ENCODE results near the gene TMEM258.

The TMEM258 gene

GRCh38 chr11:61792310-61793082, at the start of gene TMEM258, which contains the start of gene FEN1:
TMEM258 (minus strand) TSS chr11:61792599; CDS start chr11:61792558, 41 bp downstream.
FEN1 (plus strand) TSS chr11:61792911; CDS start chr11:61795362, 2,451 bp downstream.
- peak; percentile 70 to 100 (median 94) for DNase-seq

- peak in 36 of 56 donors; percentile 9 to 75 (median 36) for DNase-seq
Measured at GRCh38 chr11:61841636-61842527, 49.5 kb upstream of the TMEM258 start.

DNA sequence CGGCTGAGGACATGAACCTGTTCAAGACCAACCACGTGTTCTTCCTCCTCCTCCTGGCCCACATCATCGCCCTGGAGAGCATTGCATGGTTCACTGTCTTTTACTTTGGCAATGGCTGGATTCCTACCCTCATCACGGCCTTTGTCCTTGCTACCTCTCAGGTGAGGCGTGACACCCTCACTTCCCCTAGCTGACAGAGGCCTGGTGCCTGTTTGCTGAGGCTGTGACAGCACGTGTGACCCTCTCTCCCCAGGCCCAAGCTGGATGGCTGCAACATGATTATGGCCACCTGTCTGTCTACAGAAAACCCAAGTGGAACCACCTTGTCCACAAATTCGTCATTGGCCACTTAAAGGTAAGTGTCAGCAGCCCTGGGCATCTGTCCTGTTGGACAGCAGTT, 48.0 kb upstream of the TMEM258 start:
- no peak for DNase-seq

GRCh38 chr11:61839742-61840141, 47.3 kb upstream of the TMEM258 start:
- no peak for DNase-seq

- no peak for DNase-seq
Measured at GRCh38 chr11:61838921-61839320, 46.5 kb upstream of the TMEM258 start.

- no peak for DNase-seq
Measured at GRCh38 chr11:61838501-61838900, 46.1 kb upstream of the TMEM258 start.

- no peak for DNase-seq
Measured at GRCh38 chr11:61837411-61838005, 45.1 kb upstream of the TMEM258 start.

DNA sequence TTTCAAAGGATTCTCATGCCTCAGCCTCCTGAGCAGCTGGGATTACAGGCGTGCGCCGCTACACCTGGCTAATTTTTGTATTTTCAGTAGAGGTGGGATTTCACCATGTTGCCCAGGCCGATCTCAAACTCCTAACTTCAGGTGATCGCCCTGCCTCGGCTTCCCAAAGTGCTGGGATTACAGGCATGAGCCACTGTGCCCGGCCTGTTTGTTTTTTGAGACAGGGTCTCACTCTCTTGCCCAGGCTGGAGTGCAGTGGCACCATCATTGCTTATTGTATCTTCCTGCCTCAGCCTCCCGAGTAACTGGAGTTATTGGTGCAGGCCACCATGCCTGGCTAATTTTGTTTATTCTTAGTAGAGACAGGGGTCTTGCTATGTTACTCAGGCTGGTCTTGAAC, 43.8 kb upstream of the TMEM258 start:
- DNase-seq = no peak

DNA sequence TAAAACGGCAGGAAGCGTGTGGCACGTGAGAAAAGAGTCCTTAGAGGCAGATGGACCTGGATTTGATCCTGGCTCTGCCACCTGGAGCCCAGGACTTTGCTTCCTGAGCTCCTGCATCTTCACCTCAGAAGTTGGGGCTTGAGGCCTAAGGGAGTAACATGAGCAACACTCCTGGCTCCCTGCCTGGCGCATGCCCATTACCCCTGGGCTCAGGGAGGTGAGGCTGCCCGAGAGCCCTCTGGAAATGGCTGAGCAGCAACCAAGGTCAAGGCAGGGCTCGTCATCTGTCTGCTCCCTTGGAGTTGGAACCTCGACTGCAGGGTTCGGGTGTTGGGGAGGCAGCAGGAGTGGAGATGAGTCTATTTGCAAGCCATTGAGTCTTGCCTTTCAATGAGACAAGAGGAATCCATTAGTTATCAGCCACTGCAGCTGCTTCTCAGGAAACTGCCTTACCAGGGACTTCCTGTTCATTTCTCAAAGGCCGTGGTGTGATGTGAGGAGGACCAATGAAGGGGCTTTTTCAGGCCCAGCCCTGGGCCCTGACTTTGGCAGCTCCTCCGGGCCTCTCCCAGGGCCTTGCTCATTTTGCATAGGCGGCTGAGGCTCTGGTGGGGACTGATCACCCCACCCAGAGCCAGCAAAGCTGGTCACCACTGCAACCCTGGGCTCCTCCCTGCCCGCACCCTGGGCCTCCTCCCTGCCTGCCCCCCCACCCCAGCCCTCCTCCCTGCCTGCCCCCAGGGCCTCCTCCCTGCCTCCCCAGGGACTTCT, 42.1 kb upstream of the TMEM258 start:
- DNase-seq = peak in 19 of 56 donors; percentile 5 to 58 (median 31)

DNA sequence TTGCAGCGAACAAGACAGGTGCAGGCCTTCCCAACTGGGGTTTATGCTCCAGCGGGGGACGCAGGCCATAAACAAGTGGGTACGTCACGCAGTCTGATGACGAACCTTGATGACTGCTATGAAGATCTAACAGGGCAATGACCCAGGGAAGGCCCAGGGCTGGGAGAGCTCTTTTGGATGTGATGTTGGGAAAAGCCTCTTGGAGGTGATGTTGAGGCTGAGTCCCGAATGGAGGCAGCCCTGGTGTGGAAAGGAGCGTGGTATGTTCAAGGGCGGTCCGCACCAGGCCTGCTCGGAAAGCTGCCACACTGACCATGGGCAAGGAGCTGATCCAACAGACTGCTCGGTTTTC, 41.5 kb upstream of the TMEM258 start:
- no peak for DNase-seq

GRCh38 chr11:61833471-61833870, 41.1 kb upstream of the TMEM258 start:
- peak in 1 of 56 donors; percentile 11 for DNase-seq

DNA sequence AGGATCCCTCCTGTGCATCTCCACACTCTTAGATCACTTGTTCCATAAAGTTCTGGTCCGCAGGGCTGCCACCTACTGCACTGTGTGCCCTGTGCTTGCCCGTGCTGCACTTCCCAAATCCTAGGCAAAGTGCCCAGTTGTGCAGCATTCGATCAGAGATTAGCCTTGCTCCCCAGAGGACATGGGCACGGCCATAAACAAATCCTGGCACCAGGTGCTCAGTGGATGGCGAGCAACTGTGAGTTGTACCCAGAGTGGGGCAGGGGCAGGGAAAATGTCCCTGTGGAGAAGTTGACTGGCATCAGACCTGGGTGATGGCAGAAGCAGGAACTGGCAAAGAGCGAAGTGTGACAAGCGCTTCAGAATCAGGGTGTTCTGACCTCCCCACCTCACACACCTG, 40.4 kb upstream of the TMEM258 start:
- DNase-seq = no peak

DNA sequence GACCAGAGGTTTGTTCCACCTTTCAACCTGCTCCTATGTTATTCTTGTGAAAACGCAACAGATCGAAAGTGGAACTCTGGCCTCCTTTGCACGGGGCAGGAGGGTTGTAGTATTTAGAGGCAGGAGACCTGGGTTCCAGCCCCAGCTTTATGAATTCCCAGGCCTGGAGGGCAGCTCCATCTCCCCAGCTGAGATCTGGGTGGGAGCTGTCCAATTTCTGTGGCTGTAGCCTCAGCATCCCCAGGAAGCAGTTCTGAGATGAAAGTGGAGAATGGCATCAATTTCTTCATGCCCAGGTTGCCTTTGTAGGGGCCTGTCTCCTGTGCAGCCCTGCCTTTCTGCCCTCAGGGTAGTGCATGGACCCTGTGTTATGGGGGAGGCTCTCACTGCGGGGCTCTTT, 39.8 kb upstream of the TMEM258 start:
- no peak for DNase-seq

GRCh38 chr11:61830237-61831105, 38.1 kb upstream of the TMEM258 start:
- no peak for DNase-seq

GRCh38 chr11:61829806-61830205, 37.4 kb upstream of the TMEM258 start:
- no peak for DNase-seq

- peak in 36 of 56 donors; percentile 10 to 60 (median 35) for DNase-seq
Measured at GRCh38 chr11:61828629-61829407, 36.4 kb upstream of the TMEM258 start.

GRCh38 chr11:61828379-61828628, 35.9 kb upstream of the TMEM258 start:
- no peak for DNase-seq

DNA sequence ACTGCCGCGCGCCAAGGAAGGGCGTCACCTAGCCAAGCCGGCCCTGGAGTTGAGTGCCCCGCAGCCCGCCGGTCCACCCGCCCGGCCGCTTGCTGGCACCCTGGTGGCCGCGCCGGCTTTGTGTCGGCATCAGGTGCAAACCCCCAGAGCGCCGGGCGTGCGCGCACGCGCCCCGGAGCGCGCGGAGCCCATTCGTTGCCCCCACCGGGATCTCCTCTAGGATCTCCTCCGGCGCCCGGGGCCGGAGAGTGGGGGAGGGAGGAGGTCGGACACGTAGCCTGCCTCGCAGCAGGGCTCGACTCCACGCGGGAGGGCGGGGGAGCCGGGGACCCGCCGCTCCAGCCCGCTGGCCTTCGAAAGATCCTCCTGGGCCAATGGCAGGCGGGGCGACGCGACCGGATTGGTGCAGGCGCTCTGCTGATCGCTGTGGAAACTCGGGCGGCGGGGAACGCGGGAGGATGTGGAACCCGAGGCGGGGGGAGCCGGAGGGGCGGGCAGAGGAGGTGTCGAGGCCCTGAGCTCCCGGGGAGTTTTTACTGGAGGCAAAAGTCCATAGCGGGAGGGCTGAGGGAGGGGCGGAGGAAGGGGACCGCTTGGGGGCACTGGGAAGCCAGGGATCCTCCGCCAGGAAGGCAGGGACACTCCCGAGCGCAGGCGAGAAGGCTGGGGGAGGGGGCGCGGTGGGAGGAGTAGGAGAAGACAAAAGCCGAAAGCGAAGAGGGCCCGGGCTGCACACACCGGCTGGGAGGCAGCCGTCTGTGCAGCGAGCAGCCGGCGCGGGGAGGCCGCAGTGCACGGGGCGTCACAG, 35.4 kb upstream of the TMEM258 start, which contains the start of gene FADS2:
Gene FADS2, plus strand, starts transcription at position 730 of the 808 bp plus-strand sequence. CDS start 91 bp downstream, outside the sequence.
- peak; percentile 68 to 97 (median 89) for DNase-seq
